Measurements from ENCODE around the gene INKA2.

The INKA2 gene

DNA sequence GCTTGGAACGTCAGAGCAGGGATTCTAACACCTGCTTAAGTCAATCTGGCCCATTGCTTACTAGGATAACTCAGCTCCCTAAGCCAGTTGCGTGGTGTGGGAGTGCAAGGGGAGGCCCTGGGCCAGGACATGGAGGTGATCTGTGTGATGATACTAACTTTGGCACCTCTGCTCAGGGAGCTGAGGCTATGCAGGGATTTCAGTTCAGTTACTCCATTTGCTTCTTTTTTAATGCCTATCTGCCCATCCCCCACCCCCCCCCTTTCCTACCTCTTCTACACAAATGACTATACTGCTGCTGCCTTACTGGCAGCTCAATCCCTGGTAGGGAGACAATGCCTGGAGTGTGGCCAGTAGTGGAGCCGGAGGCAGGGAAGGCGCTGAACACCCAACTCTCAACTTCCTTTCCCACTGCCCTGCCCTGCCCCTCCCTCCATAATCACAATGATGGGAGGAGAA is 19.5 kb downstream of the INKA2 start:
- no peak for ATAC-seq
- no peak for TF ChIP-seq CSRNP3 (CRISPR knock-in tag; IDR thresholded peaks at IDR 0.05)

- TF ChIP-seq SNAI2 (CRISPR knock-in tag; IDR thresholded peaks at IDR 0.05): no peak
- TF ChIP-seq PPARA (CRISPR knock-in tag; IDR thresholded peaks at IDR 0.05; ENCODE audit: borderline replicate concordance): no peak
- TF ChIP-seq TOX (CRISPR knock-in tag; IDR thresholded peaks at IDR 0.05; ENCODE audit: borderline replicate concordance): no peak
- TF ChIP-seq CREB5 (CRISPR knock-in tag; IDR thresholded peaks at IDR 0.05; ENCODE audit: low read depth): no peak
- TF ChIP-seq ZNF565 (CRISPR knock-in tag; conservative IDR thresholded peaks at IDR 0.05; ENCODE audit: low read depth): no peak
- no peak for TF ChIP-seq ZNF70 (CRISPR knock-in tag; IDR thresholded peaks at IDR 0.05)
- no peak for TF ChIP-seq CSRNP3 (CRISPR knock-in tag; IDR thresholded peaks at IDR 0.05)
- no peak for TF ChIP-seq PATZ1 (CRISPR knock-in tag; IDR thresholded peaks at IDR 0.05; ENCODE audit: borderline replicate concordance)
- TF ChIP-seq RARB (CRISPR knock-in tag; IDR thresholded peaks at IDR 0.05): no peak
- TF ChIP-seq BACH2 (CRISPR knock-in tag; IDR thresholded peaks at IDR 0.05; ENCODE audit: borderline replicate concordance): no peak
- no peak for TF ChIP-seq OSR1 (CRISPR knock-in tag; IDR thresholded peaks at IDR 0.05)
- TF ChIP-seq ISL1 (CRISPR knock-in tag; IDR thresholded peaks at IDR 0.05): no peak
- TF ChIP-seq GLIS3 (CRISPR knock-in tag; IDR thresholded peaks at IDR 0.05): no peak
- TF ChIP-seq ZNF8 (CRISPR knock-in tag; IDR thresholded peaks at IDR 0.05): no peak
- ATAC-seq: no peak
These were observed 20.1 kb downstream of the INKA2 start for GRCh38 chr1:111719135-111719534.

GRCh38 chr1:111717450-111717849 is 21.7 kb downstream of the INKA2 start:
- no peak for TF ChIP-seq PATZ1 (CRISPR knock-in tag; IDR thresholded peaks at IDR 0.05; ENCODE audit: borderline replicate concordance)
- TF ChIP-seq ZNF70 (CRISPR knock-in tag; IDR thresholded peaks at IDR 0.05): no peak
- TF ChIP-seq ZNF8 (CRISPR knock-in tag; IDR thresholded peaks at IDR 0.05): no peak

DNA sequence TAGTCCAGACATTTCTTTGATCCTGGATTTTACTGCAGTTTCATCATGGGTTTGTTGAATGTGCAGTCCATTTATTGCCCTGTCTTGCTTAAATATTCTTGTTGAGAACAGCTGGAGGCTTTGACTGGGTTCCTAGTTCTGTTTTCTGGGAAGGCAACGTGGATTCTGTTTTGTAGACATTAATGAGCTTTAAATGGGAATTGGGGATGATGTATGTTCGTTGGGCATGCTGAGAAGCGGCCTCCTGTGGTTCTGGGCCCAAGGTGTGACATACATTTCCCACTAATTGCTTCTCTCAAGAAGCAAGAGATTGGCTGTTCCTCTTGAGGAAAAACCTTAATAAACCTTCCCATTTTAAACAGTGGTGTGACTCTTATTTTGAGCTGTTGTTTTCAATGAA is 22.9 kb downstream of the INKA2 start:
- no peak for ATAC-seq
- TF ChIP-seq ISL1 (CRISPR knock-in tag; IDR thresholded peaks at IDR 0.05) (no peak), ZC3H10 (CRISPR knock-in tag; IDR thresholded peaks at IDR 0.05) (no peak), SNAI2 (CRISPR knock-in tag; IDR thresholded peaks at IDR 0.05) (no peak), GLIS3 (CRISPR knock-in tag; IDR thresholded peaks at IDR 0.05) (no peak), PATZ1 (CRISPR knock-in tag; IDR thresholded peaks at IDR 0.05; ENCODE audit: borderline replicate concordance) (no peak), RARB (CRISPR knock-in tag; IDR thresholded peaks at IDR 0.05) (no peak), TCF4 (CRISPR knock-in tag; IDR thresholded peaks at IDR 0.05; ENCODE audit: borderline replicate concordance) (no peak), PPARA (CRISPR knock-in tag; IDR thresholded peaks at IDR 0.05; ENCODE audit: borderline replicate concordance) (no peak), CREB5 (CRISPR knock-in tag; IDR thresholded peaks at IDR 0.05; ENCODE audit: low read depth) (no peak), ZFP3 (CRISPR knock-in tag; IDR thresholded peaks at IDR 0.05) (no peak)
- TF ChIP-seq, protein P1, sequence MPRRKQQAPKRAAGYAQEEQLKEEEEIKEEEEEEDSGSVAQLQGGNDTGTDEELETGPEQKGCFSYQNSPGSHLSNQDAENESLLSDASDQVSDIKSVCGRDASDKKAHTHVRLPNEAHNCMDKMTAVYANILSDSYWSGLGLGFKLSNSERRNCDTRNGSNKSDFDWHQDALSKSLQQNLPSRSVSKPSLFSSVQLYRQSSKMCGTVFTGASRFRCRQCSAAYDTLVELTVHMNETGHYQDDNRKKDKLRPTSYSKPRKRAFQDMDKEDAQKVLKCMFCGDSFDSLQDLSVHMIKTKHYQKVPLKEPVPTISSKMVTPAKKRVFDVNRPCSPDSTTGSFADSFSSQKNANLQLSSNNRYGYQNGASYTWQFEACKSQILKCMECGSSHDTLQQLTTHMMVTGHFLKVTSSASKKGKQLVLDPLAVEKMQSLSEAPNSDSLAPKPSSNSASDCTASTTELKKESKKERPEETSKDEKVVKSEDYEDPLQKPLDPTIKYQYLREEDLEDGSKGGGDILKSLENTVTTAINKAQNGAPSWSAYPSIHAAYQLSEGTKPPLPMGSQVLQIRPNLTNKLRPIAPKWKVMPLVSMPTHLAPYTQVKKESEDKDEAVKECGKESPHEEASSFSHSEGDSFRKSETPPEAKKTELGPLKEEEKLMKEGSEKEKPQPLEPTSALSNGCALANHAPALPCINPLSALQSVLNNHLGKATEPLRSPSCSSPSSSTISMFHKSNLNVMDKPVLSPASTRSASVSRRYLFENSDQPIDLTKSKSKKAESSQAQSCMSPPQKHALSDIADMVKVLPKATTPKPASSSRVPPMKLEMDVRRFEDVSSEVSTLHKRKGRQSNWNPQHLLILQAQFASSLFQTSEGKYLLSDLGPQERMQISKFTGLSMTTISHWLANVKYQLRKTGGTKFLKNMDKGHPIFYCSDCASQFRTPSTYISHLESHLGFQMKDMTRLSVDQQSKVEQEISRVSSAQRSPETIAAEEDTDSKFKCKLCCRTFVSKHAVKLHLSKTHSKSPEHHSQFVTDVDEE (CRISPR knock-in tag; IDR thresholded peaks at IDR 0.05): no peak
- TF ChIP-seq, protein P2, sequence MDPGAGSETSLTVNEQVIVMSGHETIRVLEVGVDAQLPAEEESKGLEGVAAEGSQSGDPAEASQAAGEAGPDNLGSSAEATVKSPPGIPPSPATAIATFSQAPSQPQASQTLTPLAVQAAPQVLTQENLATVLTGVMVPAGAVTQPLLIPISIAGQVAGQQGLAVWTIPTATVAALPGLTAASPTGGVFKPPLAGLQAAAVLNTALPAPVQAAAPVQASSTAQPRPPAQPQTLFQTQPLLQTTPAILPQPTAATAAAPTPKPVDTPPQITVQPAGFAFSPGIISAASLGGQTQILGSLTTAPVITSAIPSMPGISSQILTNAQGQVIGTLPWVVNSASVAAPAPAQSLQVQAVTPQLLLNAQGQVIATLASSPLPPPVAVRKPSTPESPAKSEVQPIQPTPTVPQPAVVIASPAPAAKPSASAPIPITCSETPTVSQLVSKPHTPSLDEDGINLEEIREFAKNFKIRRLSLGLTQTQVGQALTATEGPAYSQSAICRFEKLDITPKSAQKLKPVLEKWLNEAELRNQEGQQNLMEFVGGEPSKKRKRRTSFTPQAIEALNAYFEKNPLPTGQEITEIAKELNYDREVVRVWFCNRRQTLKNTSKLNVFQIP (CRISPR knock-in tag; IDR thresholded peaks at IDR 0.05; ENCODE audit: borderline replicate concordance, low read depth): no peak

More at GRCh38 chr1:111717450-111717849, 21.7 kb downstream of the INKA2 start:
- ATAC-seq: no peak
